ENCODE data around the gene ZNF438.

ZNF438 gene

DNA sequence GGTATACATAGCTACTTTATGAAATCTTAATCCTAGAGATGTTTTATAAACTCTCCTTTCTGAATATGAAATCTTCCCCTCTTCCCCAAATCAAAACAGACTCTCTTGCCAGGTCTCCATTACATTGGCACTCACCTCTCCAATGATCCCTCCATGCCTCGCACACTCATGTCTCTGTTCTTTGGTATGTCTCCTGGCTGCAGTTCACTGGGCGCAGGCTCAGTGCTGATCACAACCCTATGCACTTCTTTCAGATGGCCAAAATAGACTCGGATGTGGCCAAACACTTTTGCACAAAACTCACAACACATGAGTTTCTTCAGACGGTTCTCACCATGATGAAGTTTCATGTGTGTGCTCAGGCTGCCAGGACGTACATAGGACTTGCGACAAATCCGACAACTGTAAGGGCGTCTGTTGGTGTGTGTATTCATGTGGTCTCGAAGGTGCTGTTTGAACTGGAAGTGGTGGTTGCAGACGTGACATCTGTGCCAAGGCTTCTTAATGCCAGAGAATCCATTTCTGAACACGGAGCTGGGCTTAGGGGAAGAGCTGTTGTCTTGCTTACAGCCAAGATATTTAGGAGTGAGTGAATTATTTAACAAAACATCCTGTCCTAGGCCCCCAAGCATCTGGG lies 183.2 kb downstream of the ZNF438 start:
- DNase-seq, result no peak

DNA sequence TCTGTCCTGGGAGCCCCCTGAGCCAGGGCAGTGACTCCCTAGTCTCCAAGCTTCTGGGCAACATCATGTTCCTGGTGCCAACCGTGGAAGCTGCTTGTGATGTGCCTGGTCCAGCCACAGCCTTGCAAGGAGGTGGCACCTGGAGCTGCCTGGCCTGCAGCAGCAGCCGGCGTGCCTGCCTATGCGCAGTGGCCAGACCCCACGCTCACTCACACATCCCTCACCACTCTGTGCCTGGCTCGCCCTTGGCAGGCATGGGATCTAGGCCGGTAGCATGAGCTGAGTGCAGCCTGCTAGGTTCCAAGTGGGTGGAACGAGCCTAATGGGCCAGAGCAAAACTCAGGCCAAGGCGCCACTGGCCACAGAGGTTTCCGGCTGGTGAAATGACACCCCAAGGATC lies 184.0 kb downstream of the ZNF438 start:
- no peak for DNase-seq

DNA sequence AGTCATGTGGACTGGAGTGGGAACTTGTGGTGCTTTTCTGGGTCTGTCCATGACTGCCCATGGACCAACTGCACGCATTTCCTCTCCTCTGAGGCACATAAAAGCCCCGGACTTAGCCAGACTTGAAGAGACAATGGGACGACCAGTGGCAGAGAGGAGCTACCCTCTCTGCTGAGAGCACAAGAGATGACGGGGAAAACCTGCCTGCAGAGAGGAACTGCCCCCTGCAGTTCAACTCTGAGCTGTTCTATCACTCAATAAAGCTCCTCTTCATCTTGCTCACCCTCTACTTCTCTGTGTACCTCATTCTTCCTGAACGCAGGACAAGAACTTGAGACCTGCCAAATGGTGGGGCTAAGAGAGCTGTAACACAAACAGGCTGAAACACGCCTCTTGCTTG lies 184.5 kb downstream of the ZNF438 start:
- no peak for DNase-seq

DNA sequence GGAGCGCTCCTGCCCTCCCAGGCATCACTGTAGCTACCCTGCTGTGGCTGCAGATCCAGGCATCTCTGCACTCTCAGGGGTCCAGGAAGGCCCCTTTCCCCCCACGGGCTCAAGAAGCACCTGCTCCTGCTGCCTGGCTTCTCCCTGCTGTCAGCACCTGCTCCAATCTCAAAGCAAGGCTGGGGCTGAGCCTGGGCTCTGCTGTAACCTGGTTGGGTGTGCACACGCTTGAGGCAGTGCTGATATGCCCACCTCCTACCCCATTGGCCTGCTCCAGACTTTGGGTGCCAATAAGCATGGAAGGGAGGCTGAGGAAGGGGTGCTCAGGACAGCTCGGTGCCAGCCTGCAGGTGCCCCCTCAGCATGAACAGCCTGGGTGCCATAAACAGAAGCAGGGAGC lies 185.0 kb downstream of the ZNF438 start:
- DNase-seq, result no peak

DNA sequence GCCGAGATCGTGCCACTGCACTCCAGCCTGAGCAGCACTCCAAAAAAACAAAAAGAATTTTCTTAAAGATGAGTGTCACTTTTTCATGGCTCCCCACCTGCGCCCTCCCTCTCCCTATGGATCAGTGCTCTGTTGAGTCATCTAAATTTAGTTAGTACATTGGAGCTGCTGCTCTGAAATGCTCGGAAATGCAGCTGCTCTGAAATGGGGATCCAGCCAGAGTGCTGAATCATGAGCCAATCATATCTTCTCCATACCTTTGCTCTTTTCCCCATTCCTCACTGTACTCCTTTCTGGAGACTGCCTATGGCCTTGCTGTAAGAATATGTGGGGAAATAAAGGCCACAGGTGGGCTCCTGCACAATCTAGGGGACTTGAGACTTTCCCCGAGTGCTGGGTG lies 188.8 kb downstream of the ZNF438 start:
- DNase-seq, result no peak

DNA sequence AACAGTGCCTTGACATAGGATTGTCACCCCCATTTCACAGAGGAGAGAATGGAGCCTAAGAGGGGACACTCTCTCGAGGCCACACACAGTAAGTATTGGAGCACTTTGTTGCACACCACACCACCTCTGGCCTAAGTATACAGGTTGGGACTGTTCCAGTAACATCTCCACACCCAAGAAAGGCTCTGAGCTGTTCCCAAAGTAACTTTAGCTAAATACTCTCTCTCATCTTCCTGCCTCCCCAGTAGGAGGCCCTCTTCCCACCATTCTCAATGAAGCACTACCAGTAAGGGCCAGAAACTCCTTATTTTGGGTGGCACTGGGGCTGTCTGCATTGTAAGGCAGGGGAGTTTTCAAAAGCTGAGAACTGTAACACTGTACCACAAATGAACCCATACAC lies 189.5 kb downstream of the ZNF438 start:
- DNase-seq, result no peak

DNA sequence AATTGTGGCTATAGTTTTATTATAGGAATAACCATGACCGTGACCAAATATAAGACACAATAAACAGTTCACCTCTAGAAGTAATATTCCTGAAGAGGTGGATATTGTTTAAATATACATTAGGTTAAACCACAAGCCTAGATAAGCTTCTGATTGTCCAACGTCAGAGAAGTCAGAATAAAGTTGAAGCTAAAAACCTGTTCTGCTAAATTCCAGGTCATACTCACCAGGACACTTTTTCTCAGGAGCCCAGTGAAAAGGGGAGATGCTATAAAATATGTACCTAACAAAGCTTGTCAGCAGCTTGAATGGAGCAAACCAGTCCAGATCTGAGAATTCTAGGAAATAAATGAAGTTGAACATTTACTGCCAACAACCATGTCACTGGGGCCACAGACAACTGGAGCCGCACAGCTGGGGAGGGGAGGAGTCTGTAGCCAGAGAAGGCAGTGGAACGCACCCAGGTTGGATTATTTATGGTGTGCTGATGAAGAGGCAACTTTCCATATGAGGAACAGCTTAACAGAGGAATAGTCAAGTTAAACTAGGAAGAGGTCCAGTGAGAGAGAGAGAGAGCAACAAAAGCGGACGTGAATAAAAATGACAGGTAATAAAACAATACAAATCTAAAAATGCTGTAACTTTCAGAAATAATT lies 191.1 kb downstream of the ZNF438 start:
- DNase-seq, result no peak

DNA sequence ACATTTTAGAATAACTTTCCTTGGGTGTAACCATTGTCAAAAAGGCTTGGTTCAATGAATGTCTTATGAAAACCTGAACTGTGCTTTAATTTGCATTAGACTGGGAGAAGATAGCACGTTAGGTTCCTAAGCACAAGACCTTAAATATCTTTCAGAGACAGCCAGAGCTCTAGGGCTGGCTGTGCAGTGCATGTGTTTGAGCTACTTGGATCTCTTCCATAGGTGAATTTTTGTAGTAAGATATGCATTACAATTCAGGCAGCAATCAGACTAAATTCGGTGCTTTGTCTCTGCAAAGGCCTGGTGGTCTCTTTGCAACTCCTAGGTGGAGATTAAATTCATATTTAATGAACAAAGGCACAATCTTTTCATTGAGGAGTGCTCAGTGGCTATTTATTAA lies 192.0 kb downstream of the ZNF438 start:
- no peak for DNase-seq

DNA sequence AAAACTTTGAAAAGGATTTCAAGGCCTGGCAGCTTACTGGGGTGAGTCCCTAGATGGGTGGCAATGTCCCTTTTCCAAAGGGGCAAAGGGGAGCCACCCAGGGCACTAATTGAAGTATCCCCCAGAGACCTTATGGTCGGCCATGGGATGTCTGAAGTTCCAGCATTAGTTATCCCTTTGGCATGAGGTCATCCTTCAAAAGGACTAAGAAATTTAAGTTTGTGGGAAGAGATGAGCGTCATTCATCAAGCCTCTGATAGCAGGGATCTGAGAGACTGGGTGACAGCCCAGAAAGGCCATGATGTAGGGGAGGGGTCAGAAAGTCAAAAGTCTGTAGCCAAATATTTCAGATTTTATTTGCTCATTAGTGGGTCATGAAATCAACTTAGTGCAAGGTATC lies 195.3 kb downstream of the ZNF438 start:
- no peak for DNase-seq

DNA sequence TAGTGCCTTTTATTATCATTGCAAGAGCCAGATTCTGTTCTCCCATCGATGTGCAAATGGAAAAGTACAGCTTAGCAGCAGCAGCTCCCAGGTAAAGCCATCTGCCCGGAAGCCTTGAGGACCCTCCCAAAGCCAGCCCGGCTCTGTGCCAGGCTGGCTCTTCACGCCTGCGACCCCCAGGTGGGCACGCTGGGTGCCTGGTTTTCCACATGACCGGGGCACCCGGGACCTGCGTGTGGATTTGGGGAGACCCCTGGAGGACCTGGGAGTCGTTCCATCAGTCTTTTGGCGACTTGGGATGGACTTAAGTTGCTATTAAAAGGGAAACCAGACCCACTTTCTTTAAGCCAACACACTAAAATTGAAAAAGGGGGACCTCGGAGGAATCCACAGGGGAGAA lies 196.5 kb downstream of the ZNF438 start:
- DNase-seq, result no peak

DNA sequence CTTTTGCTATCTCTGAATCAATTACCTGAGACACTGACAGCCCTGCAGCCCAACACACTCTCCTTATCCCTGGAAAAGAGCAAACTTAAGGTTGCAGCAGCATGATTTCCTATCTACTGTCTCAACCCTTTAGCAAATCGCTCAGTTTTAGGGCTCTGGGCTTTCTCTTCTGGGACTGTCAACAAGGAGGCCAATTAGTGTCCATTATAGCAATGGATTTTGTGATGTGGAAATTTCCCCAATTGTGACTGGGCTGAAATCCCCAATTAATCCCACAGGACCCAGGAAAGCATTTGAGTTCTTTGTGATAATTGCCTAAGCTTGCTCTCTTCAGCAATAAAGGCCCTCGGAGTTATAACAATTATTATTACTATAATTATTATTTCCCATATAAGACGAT lies 197.0 kb downstream of the ZNF438 start:
- DNase-seq, result peak in 2 of 56 donors; percentile 5 to 28

DNA sequence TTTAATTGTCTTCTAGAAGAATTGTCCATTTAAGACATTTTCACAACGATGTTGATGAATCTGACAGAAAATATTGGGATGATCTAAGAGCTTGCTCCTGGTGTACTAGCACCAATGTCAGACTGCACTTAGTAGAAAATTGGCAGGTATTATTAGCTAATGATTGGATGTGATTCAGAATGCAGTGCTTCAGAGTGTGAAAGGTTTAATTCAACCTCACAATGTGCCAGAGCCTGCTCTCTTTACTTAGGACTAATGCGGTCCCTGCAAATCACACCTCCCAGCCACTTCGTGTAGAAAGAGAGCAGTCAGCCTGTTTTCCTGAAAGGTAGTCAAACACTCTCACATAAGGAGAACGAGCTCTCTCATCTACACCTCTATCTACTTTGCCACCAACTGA lies 197.5 kb downstream of the ZNF438 start:
- DNase-seq, result no peak

DNA sequence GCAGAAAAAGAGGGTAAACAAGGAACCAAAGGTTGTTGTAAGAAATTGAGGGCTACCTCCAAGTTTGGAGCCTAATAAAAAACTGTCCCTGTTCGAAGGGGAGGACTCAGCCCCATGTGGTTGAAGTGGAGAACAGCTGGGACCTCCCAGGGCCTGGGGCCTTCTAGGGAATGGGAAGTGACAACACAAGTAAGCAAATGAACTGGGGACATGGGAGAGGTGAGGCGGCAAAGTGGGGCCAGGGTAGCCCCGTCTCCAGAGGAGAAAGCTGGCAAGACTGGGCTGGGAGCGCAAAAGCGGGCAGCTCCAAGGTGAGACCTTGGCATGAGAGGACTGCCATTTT lies 198.1 kb downstream of the ZNF438 start:
- no peak for DNase-seq

DNA sequence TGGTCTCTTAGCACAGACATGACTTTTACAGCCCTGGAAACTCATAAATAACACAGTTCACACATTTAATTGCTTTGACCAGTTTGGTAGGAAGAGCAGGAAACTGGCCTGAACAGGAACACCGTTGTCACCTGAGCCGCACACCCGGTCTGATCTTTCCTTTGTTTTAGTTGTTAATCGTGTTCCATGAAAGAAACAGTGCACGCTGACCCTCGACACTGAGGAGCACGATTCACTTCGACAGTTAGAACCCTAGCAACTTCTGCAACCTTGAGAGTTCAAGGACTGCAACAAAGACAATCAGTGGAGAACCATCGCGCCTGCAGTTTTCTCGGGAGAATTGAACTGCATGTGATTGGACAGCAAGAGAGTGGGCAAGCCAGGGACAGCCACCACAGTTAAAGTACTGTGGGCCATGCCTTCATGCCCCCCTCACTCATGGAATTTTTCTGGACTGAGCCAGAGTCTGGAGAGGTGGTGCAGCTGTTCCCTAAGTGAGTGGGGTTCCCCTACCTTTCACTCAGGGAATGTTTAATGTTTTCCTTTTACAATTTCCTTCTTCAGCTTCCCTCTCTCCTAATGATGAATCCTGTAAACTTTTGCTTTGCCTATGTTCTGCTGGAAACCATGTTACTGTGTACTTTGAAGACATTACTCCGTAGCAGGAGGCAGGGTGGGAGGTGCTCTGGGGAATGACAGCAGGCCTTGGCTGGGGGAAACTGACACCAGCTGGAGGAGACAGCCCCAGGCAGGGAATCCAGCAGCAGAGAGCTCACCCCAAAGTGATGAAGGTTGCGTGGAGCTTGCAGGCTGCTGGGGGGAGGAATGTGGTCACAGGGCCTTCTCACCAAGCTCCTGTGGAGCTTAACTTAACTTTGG lies 198.7 kb downstream of the ZNF438 start:
- no peak for DNase-seq

DNA sequence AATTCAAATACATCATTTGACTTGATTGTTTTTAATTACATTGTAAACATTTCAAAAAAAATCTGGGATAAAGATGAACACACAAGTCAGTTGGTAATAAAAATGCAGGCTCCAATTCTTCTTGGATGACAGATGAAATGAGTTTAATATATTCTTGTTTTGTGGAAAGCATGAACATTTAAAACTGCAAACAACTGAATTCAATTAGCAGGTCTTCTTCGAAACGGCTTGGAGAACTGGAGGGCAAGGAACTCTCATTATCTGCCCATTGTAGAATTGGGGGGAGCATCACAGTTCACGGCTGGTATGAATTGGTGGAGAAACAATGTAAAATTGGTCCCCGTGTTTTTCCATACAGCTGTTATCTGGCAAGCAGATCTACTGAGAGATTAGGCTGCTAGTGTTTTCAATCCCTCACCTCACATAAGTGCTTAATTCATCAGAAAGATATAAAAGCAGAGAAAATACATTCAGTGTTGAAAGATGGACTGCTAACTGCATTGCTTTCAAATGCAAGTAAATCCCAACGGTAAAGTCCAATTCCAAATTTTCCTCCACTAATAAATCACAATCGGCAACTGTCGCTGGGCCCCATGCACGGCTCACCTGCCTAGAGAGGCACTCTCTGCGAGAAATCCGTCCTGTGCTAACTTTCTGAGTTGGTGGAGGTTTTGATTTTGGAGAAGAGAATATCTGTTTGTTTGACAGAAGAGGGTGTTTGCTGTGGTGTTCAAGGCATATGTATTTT lies 199.5 kb downstream of the ZNF438 start:
- DNase-seq, result no peak

DNA sequence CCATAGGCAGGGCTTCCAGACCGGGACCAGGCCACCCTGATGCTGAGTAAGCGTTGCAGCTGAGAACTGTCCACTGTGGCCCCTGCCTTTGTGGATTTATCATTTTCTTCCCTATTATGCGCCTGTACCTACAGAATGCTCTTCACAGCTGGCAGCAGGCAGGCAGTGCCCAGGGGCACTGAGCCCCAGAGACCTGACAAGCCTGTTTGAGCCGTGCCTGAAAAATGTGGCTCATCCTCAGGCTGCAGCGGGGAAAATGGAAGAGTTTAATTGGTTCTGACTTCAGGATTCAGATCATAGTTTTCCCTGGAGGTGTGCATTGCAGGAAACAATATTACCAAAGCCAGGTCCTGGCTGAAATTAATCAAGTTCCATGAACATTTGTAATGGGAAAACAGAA lies 200.2 kb downstream of the ZNF438 start:
- no peak for DNase-seq

DNA sequence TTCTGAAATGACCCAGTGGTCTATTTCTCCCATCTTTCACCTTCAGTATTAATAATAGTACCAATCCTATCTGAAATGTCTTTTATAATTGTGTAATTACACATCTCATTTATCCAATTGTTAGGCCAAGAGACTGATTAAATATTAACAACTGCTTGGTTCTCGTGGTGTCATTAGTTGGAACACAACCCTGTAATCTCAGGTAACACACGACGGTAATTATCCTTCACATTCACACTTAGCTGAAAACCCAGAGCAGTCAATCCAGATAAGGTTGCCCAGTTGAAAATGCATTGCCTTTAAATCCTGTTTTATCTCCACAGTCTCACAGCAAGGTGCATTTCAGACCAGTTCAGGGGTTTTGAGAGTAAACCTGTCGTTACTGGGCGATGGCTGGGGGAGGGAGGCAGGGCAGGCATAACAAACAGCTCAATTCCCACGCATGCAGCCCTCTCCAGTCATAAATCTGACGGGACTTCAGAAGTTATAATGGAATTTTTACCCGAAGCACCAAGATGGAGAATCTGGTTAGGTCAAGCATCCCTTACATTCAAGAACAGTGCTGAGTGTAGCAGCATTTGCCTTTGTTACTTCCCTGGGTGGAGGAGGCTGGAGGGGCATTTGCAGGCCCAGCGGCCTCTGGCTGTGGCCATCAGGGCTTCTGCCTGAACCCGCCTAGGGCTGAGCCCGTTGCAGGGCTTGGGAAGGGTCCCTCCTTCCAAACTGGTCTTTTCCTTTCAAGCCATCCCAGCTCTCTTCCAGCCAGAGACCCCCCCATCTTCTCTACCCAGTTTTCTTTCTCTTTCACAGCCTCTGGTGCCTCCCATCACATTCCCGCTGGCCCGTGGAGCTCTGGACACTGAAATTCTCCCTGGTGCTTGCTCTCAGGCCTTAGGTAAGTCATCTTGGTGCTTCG lies 201.1 kb downstream of the ZNF438 start:
- no peak for DNase-seq

DNA sequence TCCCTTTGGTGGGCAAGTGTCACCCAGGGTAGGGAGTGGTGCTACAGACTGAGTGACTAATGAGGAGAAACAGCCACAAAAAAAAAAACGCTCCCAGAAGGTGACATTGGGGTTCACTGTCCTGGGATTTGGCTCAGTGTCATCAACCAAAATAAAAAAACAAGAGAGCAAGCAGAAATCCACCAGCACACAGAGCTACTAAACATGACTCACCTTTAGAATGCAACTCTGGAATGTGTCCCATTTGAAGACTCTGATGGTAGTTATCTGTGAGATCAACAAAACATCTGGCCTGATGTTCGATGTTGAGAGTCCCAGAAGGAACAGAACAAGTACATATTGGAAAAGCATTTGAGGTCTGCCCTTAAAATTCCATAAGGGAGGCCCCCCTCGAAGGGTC lies 201.8 kb downstream of the ZNF438 start:
- DNase-seq, result no peak

DNA sequence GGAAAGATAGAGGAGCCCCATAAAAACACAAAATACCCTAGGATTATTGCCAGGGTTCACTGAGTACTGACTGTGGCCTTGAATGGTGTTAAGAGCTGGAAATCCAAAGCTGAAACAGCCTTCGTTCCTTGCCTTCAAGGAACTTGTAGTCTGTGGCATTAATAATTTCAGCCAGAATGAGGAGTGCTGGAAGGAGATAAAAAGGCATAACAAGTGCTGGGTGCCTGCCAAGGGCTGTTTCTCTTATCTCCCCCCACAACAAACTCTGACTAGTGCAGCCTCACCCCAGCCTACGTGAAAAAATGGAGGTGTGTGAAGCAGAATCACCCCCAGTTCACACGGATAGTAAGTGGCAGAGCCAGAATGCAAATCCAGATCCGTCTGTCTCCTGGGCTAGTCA lies 203.0 kb downstream of the ZNF438 start:
- DNase-seq, result no peak

DNA sequence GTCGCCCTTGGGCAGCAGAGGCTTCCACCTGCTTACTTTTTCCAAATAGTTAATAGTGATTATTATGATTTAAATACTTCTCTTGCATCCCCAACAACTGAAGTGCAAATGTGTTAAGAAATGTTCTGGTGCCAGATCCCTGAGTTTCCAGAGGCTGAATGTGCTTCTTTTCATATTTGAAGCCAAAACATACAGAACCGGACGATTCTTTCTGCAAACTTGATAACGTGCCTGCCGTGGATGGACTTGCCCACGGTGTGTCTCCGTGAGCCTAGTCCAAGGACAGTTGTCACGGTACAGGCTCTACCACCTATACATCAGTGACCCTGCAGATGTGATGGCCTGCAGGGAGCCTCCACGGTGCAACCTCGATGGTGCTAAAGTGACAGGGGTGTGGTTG lies 203.5 kb downstream of the ZNF438 start:
- DNase-seq, result no peak
